LNCaP clone FGC (cell line): ENCODE measurements around the gene CFAP92.

Experiments
- DNase-seq: peaks from one replicate; pipeline ENCODE4 v3.0.0-alpha.2; 2011; ENCODE audit warnings: low read depth
- H3K4me3 ChIP-seq: 2 replicates; pipeline ENCODE4 v1.5.1; 2011; ENCODE audit warnings: mild to moderate bottlenecking, low read depth, low read length, control low read depth
- TF ChIP-seq, protein P1 (sequence below): IDR thresholded peaks from 2 replicates; pipeline ENCODE4 v1.5.1; 2012; ENCODE audit warnings: mild to moderate bottlenecking; ENCODE audit not compliant: control insufficient read depth, insufficient read depth; ENCODE audit errors: extremely low read depth

CFAP92 gene

DNA sequence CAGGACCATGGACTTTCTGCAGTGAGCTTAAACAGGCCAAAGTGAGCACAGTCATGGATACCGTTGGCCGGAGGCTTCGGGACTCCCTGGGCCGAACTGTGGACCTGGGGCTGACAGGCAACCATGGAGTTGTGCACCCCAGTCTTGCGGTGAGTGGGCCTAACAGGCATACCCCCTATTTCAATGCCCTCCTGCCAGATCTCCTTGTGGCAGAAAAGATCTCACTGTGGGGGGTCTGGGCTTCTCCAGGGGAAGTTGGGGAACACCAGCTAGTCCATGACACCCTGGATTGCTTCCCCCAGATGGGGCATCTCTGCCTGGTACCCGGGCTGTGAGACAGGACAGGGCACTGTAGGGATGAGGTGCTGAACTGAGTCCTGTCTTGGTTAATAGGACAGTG is 84.9 kb downstream of the CFAP92 start:
- no peak for DNase-seq
- TF ChIP-seq, protein P1, sequence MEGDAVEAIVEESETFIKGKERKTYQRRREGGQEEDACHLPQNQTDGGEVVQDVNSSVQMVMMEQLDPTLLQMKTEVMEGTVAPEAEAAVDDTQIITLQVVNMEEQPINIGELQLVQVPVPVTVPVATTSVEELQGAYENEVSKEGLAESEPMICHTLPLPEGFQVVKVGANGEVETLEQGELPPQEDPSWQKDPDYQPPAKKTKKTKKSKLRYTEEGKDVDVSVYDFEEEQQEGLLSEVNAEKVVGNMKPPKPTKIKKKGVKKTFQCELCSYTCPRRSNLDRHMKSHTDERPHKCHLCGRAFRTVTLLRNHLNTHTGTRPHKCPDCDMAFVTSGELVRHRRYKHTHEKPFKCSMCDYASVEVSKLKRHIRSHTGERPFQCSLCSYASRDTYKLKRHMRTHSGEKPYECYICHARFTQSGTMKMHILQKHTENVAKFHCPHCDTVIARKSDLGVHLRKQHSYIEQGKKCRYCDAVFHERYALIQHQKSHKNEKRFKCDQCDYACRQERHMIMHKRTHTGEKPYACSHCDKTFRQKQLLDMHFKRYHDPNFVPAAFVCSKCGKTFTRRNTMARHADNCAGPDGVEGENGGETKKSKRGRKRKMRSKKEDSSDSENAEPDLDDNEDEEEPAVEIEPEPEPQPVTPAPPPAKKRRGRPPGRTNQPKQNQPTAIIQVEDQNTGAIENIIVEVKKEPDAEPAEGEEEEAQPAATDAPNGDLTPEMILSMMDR, result no peak
- H3K4me3 ChIP-seq, result no peak overlapping the region

DNA sequence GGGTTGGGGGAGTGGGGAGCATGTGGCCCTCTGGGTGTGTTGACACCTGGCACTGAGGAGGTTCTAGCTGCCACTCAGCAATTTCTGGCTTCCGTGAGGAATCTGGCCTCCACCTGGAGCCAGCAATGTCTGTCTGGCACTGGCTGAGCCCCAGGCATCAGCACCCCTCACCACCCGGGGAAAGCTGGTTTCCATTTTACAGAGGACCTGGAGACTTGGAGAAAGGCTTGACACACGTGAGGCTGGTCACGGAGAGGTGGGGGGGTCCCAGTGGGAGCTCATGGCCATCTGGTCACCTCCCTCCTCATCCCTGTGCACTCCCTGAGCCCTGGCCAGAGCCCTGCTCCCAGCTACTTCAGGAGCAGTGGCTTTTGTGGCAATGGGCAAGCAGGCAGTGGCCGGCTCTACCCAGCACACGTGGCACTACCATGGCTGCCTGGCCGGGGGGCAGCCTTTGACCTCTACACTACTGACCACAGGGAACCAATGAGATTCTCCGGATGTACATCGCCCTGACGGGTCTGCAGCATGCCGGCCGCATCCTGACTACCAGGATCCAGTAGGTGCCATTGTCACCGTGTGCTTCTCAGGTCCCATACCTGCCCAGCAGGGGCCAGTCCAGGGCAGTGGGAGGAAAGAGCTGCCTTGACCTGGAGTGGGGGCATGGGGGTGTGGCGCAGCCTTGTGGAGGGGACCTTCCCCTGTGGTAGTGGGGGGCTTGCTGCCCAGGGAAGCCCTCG is 86.0 kb downstream of the CFAP92 start:
- H3K4me3 ChIP-seq, result no peak overlapping the region
- DNase-seq, result no peak
- TF ChIP-seq, protein P1, result no peak

- TF ChIP-seq, protein P1, result no peak
- no peak overlapping the region for H3K4me3 ChIP-seq
- DNase-seq, result no peak
These were observed 86.9 kb downstream of the CFAP92 start for GRCh38 chr3:128906804-128907525.

DNA sequence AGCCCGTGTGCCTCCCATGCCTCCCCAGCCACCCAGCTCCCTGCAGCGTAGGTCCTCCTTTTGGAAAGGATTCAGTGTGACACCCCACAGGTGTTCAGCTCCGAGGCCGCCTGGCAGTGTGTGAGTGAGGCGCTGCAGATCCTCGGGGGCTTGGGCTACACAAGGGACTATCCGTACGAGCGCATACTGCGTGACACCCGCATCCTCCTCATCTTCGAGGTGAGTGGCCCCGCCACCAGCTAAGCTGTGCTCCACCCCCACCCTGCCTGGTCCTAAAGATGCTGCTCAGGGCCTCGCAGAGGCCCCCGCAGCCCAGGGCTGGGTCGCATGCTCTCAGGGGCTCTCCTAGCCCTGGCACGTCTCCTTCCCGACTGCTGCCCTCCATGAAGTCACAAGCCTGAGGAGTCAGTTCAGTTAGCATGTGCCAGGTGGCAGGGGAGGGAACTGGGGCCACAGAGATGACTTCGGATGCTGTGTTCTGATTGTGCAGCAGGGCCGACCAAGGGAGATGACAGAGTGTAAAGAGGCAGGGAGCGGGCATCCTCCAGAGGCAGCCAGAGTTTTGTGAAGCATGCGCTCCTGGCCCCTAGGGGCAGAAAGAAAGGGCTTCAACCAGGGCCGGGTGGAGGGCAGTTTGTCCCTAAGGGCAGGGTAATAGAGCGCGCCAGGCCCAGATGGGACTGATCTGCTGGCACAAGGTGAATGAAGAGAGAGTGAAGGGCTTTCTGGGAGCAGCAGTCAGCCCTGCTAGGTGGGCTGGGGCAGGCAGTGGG is 87.7 kb downstream of the CFAP92 start:
- DNase-seq, result no peak
- no peak overlapping the region for H3K4me3 ChIP-seq
- TF ChIP-seq, protein P1, result no peak

DNA sequence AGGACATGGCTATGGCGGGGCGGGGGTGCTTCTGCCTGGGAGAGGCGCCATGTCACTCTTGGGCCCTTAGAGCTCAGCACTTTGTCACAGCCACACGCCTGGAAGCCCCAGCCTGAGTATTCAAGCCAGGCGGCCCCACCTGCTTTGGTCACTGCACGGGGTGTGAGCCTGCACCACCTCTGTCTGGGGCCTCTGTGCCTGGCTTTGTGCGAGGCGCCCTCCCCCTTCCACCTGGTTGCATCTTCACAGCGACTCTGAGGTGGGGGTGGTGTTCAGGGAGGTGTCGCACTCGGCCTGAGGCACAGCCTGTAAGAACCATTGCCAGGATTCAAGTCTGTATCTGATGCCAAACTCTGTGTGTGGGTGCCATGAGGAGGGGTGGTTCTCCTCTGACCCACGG is 90.4 kb downstream of the CFAP92 start:
- DNase-seq, result no peak
- TF ChIP-seq, protein P1, result no peak
- no peak overlapping the region for H3K4me3 ChIP-seq

DNA sequence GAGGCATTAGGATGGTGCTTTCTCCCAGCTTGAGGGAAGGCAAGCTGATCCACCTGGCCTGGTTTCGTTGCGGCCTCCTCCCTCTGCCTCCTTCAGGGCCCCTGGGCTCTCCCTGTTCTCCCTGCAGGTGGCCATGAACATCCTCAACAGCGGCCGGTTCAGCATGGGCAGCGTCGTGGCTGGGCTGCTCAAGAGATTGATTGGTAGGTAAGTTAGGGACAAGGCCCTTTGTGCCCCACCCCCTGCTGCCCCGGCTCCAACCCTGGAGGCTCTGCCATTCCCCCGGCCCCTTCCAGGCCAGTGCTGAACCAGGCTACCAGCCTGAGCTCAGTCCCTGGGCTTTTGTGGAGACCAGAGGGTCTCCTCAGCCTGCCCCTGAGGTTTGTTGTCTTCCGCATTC is 91.5 kb downstream of the CFAP92 start:
- DNase-seq, result no peak
- H3K4me3 ChIP-seq, result no peak overlapping the region
- TF ChIP-seq, protein P1, result no peak
